EH (cell line): ENCODE results near the gene ALKBH3.

Experiments
- DNase-seq: peaks from one replicate; pipeline ENCODE4 v3.0.0-alpha.2; 2015; ENCODE audit warnings: low read depth

ALKBH3 gene

DNA sequence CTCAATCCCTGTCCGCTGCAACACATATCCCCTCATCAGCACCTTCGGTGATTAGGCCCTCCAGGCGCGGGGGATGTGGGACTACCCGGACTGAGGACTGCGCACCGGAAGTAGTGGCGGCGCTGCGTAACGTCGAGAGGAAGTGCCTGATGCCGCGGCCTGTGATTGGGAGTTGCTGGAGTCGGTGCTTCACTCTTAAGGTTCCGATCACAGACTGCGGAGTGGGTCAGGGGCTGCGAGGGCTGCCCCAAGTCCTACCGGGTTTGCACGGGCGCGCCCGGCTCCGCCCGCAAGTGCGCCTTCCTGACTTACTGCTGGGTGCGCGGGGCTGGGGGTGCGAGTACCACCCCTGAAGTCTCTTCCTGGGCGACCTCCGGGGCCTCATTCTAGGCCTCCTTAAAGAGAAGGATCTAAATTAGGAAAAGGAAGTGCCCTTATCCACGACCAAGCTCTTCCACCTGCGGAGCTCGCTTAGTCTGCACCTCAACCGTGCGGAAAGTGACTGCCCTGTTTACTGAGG is at the start of gene ALKBH3:
Gene ALKBH3, plus strand, starts transcription at position 192 of the 520 bp plus-strand sequence. CDS start 1,822 bp downstream, outside the sequence.
- peak; percentile 91 for DNase-seq

GRCh38 chr11:43830928-43831440 is 49.6 kb upstream of the ALKBH3 start:
- peak; percentile 100 for DNase-seq

GRCh38 chr11:43832536-43832935 is 48.1 kb upstream of the ALKBH3 start:
- no peak for DNase-seq

GRCh38 chr11:43833657-43834073 is 47.0 kb upstream of the ALKBH3 start:
- DNase-seq: peak; percentile 72

- DNase-seq: no peak
These were observed 46.3 kb upstream of the ALKBH3 start for GRCh38 chr11:43834286-43834685.

GRCh38 chr11:43835104-43835503 is 45.5 kb upstream of the ALKBH3 start:
- DNase-seq: no peak

DNA sequence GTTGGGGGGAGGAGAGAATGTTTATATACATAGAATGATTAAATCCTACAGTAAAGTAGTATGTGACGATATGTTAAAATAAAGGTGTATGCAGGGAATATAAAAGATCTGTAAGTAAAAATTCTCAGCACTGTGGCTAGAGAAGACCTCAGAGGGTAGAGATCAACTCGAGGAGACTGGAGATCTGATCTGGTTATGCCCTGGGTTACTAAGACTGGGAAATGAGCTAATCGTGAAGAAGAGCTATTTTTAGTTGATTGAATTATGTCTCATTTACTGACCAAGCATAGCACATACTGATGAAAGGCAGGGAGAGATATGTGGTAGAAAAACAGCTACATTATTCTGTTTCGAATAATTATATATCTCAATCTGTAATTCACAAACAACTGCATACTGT is 42.8 kb upstream of the ALKBH3 start:
- DNase-seq: peak; percentile 48

GRCh38 chr11:43842021-43842420 is 38.6 kb upstream of the ALKBH3 start:
- DNase-seq: no peak

DNA sequence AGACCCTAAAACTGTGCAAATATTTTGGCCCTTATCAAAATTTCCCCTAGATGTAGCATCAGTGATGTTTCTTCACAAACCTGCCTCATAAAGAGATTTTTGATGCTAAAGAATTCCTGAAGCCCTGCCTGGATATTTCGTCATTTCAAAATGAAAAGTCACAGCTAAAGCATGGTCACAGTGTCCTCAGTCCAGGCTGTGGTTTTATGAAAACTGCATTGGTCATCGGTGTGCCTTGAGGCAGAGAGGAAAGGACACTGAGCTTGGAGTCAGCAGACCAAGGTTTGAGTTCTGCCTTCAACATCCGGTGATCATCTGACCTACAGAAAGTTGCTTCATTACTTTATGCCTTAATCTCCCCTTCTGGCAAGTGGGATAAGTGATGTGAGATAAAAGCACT is 34.8 kb upstream of the ALKBH3 start:
- DNase-seq: peak; percentile 72

DNA sequence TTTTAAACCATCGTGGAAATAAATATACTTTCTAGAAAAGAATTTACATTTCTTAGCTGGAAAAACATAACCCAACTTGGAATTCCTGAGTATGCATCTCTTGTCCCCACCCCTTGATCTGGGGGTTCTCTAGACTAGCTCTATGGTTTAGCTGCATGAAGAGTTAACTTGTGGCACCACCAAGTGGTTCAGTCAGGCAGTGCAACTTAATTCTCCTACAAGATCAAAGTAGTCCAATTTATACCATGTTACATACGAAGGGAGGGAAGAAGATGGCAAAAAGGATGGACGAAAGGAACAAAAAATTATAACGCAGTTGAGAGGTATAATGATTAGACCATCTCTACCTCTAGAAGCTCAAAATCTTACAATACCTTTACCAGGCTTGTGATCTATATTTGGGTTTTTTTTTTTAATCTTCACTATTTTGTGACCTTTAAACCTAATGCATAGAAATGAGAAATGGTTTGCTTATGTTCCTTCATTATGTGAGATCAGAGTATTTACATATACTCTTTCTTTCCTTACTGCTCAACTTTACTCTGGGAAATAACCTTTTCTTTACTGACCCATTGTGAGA is 28.5 kb upstream of the ALKBH3 start:
- DNase-seq: peak; percentile 78

GRCh38 chr11:43853781-43854180 is 26.9 kb upstream of the ALKBH3 start:
- no peak for DNase-seq

GRCh38 chr11:43856993-43857392 is 23.6 kb upstream of the ALKBH3 start:
- DNase-seq: no peak

DNA sequence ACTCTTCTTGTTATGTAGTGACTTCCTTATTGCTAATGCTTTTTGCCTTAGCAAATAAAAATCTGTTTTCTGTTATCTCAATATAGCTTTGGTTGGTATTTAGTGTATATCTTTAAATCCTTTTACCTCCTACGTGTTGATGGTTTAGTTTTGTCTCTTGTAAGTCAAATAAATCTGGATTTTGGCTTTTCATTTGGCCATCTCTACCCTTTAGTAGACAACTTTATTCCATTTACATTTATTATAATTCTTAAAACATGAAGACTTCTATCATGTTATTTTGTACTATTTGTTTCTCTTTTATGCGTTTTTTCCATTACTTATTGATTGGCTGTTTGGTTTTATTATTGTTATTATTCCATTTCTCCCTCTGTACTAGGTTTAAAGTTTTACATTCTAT is 19.5 kb upstream of the ALKBH3 start:
- DNase-seq: no peak

DNA sequence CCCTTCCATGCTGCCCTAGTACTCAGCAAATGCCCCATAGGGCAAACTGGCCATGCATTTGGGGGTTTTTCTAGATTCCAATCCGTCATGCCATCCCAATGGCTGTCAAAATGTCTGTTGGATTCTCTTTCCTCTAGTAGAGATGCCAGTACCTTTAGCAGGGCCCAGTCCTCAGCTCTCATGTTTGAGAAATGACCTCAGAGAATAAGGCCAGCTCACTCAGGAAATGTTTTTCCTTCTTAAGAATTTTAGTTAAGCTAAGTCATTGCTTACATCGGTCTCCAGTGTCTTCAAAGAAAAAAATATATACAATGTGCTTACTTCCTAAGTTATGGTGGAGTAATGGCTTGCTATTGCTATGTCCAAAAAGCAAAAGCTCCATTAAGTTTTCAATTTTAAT is 14.1 kb upstream of the ALKBH3 start:
- DNase-seq: peak; percentile 58

- DNase-seq: no peak
These were observed 13.7 kb upstream of the ALKBH3 start for GRCh38 chr11:43866969-43867368.

GRCh38 chr11:43868852-43869567 is 11.6 kb upstream of the ALKBH3 start:
- DNase-seq: peak; percentile 82

- DNase-seq: no peak
These were observed 9.6 kb upstream of the ALKBH3 start for GRCh38 chr11:43871051-43871450.

- DNase-seq: no peak
These were observed 7.6 kb upstream of the ALKBH3 start for GRCh38 chr11:43872995-43873394.

DNA sequence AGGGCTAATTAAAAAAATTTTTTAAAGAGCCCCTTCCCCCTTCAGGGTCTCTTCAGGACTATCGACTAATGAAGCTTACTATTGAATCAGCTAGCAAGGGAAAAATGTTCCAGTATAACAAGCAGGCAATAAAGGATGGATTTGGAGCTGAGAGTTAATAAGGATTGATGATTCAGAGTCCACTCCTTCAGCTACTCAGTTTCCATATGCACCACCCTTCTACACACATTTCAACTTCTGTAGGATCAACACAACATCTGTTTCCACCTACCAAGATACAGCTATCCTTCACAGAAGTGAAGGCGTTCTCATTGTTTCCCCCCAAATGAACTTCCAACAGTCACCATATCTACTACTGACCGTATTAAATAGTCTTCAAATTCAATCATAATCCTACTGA is 6.6 kb upstream of the ALKBH3 start:
- DNase-seq: no peak

DNA sequence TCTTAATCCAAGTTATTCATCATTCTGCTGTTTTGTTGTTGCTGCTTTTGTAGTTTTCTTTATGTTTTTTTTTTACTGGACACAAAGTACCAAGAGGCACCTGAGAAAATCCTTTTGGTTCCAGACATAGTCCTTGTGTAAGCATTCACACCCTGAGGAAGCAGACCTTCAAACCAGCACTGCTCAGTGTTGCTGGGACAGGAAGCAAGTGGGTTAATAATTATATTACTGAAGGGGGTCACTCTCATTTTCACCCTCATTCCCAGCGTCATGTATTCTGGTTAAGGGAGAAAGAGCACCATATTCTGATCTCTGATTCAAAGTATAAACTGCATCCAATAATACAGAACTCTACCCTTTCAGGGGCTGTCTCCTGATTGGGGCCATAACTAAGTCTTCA is 5.9 kb upstream of the ALKBH3 start:
- no peak for DNase-seq

DNA sequence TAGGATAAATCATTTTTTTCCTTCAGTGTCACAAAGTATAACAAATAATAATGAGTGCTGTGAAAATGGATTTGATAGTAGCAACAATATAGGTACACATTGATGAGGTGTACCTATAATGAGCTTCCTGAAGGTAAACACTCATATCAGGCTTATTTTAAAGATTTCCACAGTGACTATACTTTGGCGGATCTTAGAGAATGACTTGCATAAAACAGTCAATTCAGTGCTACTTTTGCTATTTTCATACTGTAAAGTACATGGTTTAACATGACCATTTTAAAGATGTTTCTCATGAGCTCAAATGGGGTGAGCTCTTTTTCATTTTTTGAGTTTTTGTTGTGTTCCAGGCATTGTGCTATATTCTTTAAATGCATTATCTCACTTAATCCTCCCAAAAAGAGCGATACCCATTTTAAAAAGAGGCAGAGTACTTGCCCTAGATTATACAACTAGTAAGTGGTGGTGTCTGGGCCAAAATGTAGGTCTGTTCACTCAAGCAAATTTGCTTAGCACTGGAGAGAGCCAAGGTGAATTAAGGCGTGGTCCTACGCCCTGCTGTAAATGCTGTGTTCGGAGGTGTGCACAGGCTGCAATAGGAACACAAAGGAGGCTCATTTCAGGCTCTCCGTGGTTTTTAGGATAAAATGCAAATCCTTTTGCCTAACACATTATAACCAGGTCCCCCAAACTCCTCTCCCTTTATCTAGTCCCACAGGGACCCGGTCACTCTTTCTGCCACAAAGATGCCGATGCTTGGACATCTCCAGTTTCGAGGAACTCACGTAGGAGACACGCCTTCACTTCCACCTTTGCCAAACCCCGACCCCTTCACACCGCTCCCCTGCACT is 617 bp upstream of the ALKBH3 start:
- DNase-seq: no peak

GRCh38 chr11:43892851-43893250 is 12.2 kb downstream of the ALKBH3 start:
- DNase-seq: no peak

DNA sequence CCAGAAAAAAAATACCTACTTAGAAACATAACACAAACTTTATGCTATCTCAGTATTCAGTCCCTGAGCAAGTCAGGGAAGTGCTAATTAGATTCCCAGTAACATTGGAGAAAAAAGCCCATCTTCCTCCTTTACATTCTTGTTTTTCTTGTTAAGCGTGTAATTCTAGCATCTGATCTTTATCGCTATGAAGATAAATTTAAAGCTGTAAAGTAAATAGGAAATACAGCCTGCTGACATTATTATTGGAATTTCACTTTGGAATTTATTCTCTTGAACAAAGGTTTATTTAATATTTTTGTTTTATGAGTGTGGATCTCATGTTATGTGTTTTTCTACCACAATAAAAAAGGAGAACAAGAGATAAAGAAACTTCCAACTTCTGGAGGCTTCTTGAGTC is 13.9 kb downstream of the ALKBH3 start:
- no peak for DNase-seq
